ENCODE data around the gene SHB.

The SHB gene

GRCh38 chr9:37958154-37958553 is 110.9 kb downstream of the SHB start:
- peaks cover 0 to 10% (median 0%) of the 10 kb centered on the region in 11 experiments; a peak in 1 of 22 replicates for H3K36me3 ChIP-seq
- no peak overlapping the region for H3K4me2 ChIP-seq
- peaks cover 0 to 18% (median 0%) of the 10 kb centered on the region in 11 experiments; a peak in 2 of 22 replicates for H4K20me1 ChIP-seq
- H3K9me3 ChIP-seq (replicated peaks in 1 of 11) = no peaks in the 10 kb centered on the region
- H3K27me3 ChIP-seq = no peaks in the 10 kb centered on the region
- H3K4me1 ChIP-seq = peaks cover 28 to 60% (median 52%) of the 10 kb centered on the region in 10 experiments
- no peak overlapping the region for H3K27ac ChIP-seq
- H3K9ac ChIP-seq = no peak overlapping the region
- no peak for TF ChIP-seq Cebpa-rat (IDR thresholded peaks at IDR 0.05)
- no peak overlapping the region for H3K4me3 ChIP-seq

GRCh38 chr9:37957664-37957953 is 111.4 kb downstream of the SHB start:
- peaks cover 0 to 18% (median 0%) of the 10 kb centered on the region in 11 experiments; a peak in 2 of 22 replicates for H4K20me1 ChIP-seq
- H3K4me3 ChIP-seq = no peak overlapping the region
- H3K4me1 ChIP-seq = peaks cover 28 to 61% (median 57%) of the 10 kb centered on the region in 10 experiments
- TF ChIP-seq Cebpa-rat (IDR thresholded peaks at IDR 0.05) = no peak
- H3K27me3 ChIP-seq = no peaks in the 10 kb centered on the region
- no peak overlapping the region for H3K4me2 ChIP-seq
- no peak overlapping the region for H3K9ac ChIP-seq
- no peak overlapping the region for H3K27ac ChIP-seq
- peaks cover 0 to 10% (median 0%) of the 10 kb centered on the region in 11 experiments; a peak in 1 of 22 replicates for H3K36me3 ChIP-seq
- no peaks in the 10 kb centered on the region for H3K9me3 ChIP-seq (replicated peaks in 1 of 11)

GRCh38 chr9:37956904-37957663 is 111.9 kb downstream of the SHB start:
- Histone ChIP-seq H3K9ac (no peak overlapping the region), H4K20me1 (peaks cover 0 to 18% (median 0%) of the 10 kb centered on the region in 11 experiments; a peak in 2 of 22 replicates), H3K4me3 (no peak overlapping the region), H3K36me3 (peaks cover 0 to 14% (median 0%) of the 10 kb centered on the region in 11 experiments; a peak in 2 of 22 replicates), H3K27ac (no peak overlapping the region), H3K27me3 (no peaks in the 10 kb centered on the region), H3K4me2 (peak overlapping the region in 5 of 11 experiments; percentile 78 to 95 (median 88); a peak in 8 of 22 replicates), H3K4me1 (peaks cover 28 to 65% (median 57%) of the 10 kb centered on the region in 10 experiments), H3K9me3 (replicated peaks in 1 of 11) (no peaks in the 10 kb centered on the region)
- TF ChIP-seq Cebpa-rat (IDR thresholded peaks at IDR 0.05) = no peak

GRCh38 chr9:37956423-37956820 is 112.6 kb downstream of the SHB start:
- H3K36me3 ChIP-seq = peaks cover 0 to 14% (median 0%) of the 10 kb centered on the region in 11 experiments; a peak in 2 of 22 replicates
- peaks cover 0 to 18% (median 0%) of the 10 kb centered on the region in 11 experiments; a peak in 2 of 22 replicates for H4K20me1 ChIP-seq
- H3K9me3 ChIP-seq (replicated peaks in 1 of 11) = no peaks in the 10 kb centered on the region
- H3K4me3 ChIP-seq = no peak overlapping the region
- H3K9ac ChIP-seq = no peak overlapping the region
- no peaks in the 10 kb centered on the region for H3K27me3 ChIP-seq
- TF ChIP-seq Cebpa-rat (IDR thresholded peaks at IDR 0.05) = no peak
- peaks cover 22 to 67% (median 57%) of the 10 kb centered on the region in 10 experiments for H3K4me1 ChIP-seq
- peak overlapping the region in 9 of 11 experiments; percentile 21 to 95 (median 86); a peak in 16 of 22 replicates for H3K4me2 ChIP-seq
- H3K27ac ChIP-seq = no peak overlapping the region

- Histone ChIP-seq H3K4me3 (no peak overlapping the region), H3K4me1 (peaks cover 17 to 67% (median 57%) of the 10 kb centered on the region in 10 experiments), H4K20me1 (peaks cover 0 to 18% (median 0%) of the 10 kb centered on the region in 11 experiments; a peak in 2 of 22 replicates), H3K9ac (no peak overlapping the region), H3K27ac (no peak overlapping the region), H3K36me3 (peaks cover 0 to 14% (median 0%) of the 10 kb centered on the region in 11 experiments; a peak in 2 of 22 replicates), H3K4me2 (peak overlapping the region in 9 of 11 experiments; percentile 21 to 95 (median 86); a peak in 17 of 22 replicates), H3K9me3 (replicated peaks in 1 of 11) (no peaks in the 10 kb centered on the region), H3K27me3 (no peaks in the 10 kb centered on the region)
- TF ChIP-seq Cebpa-rat (IDR thresholded peaks at IDR 0.05) = no peak
Observed at GRCh38 chr9:37955781-37956422, 113.1 kb downstream of the SHB start.

- Histone ChIP-seq H3K27me3 (no peaks in the 10 kb centered on the region), H4K20me1 (peaks cover 0 to 18% (median 0%) of the 10 kb centered on the region in 11 experiments; a peak in 3 of 22 replicates), H3K4me1 (peaks cover 14 to 77% (median 60%) of the 10 kb centered on the region in 10 experiments), H3K36me3 (peaks cover 0 to 21% (median 0%) of the 10 kb centered on the region in 11 experiments; a peak in 2 of 22 replicates), H3K27ac (peak overlapping the region in 2 of 11 experiments; percentile 17 to 61; a peak in 3 of 22 replicates), H3K9ac (peak overlapping the region in 1 of 11 experiments; percentile 38; a peak in 1 of 22 replicates), H3K4me3 (no peak overlapping the region), H3K9me3 (replicated peaks in 1 of 11) (no peaks in the 10 kb centered on the region), H3K4me2 (peak overlapping the region; percentile 65 to 95 (median 86); a peak in 21 of 22 replicates)
- no peak for TF ChIP-seq Cebpa-rat (IDR thresholded peaks at IDR 0.05)
Observed at GRCh38 chr9:37954581-37954981, 114.4 kb downstream of the SHB start.

GRCh38 chr9:37953775-37954437 is 115.1 kb downstream of the SHB start:
- H3K4me3 ChIP-seq = peak overlapping the region in 1 of 10 experiments; percentile 19; a peak in 1 of 20 replicates
- H4K20me1 ChIP-seq = peaks cover 0 to 18% (median 0%) of the 10 kb centered on the region in 11 experiments; a peak in 3 of 22 replicates
- TF ChIP-seq Cebpa-rat (IDR thresholded peaks at IDR 0.05) = no peak
- peak overlapping the region in 5 of 11 experiments; percentile 34 to 68 (median 61); a peak in 10 of 22 replicates for H3K27ac ChIP-seq
- H3K36me3 ChIP-seq = peaks cover 0 to 21% (median 0%) of the 10 kb centered on the region in 11 experiments; a peak in 2 of 22 replicates
- H3K4me1 ChIP-seq = peaks cover 14 to 84% (median 66%) of the 10 kb centered on the region in 10 experiments
- H3K9ac ChIP-seq = peak overlapping the region in 4 of 11 experiments; percentile 43 to 63 (median 54); a peak in 8 of 22 replicates
- H3K4me2 ChIP-seq = peak overlapping the region; percentile 65 to 95 (median 86)
- H3K27me3 ChIP-seq = no peaks in the 10 kb centered on the region
- no peaks in the 10 kb centered on the region for H3K9me3 ChIP-seq (replicated peaks in 1 of 11)

GRCh38 chr9:37953206-37953774 is 115.7 kb downstream of the SHB start:
- no peak for TF ChIP-seq Cebpa-rat (IDR thresholded peaks at IDR 0.05)
- H3K9ac ChIP-seq = peak overlapping the region in 4 of 11 experiments; percentile 43 to 63 (median 54); a peak in 3 of 22 replicates
- H3K27me3 ChIP-seq = peaks cover 0 to 4% (median 0%) of the 10 kb centered on the region in 11 experiments; a peak in 1 of 22 replicates
- H4K20me1 ChIP-seq = peaks cover 0 to 23% (median 0%) of the 10 kb centered on the region in 11 experiments; a peak in 4 of 22 replicates
- no peaks in the 10 kb centered on the region for H3K9me3 ChIP-seq (replicated peaks in 1 of 11)
- peaks cover 0 to 21% (median 0%) of the 10 kb centered on the region in 11 experiments; a peak in 2 of 22 replicates for H3K36me3 ChIP-seq
- H3K4me3 ChIP-seq = peak overlapping the region in 1 of 10 experiments; percentile 19; a peak in 1 of 20 replicates
- peak overlapping the region in 3 of 11 experiments; percentile 61 to 68 (median 61); a peak in 6 of 22 replicates for H3K27ac ChIP-seq
- peak overlapping the region; percentile 65 to 95 (median 86) for H3K4me2 ChIP-seq
- peaks cover 18 to 90% (median 72%) of the 10 kb centered on the region in 10 experiments for H3K4me1 ChIP-seq
